Measurements from ENCODE around the gene APBA1.

The APBA1 gene

GRCh38 chr9:69671879-69672595 is at the start of gene APBA1:
Gene APBA1 (minus strand): TSS chr9:69672371.
- DNase-seq (ENCODE audit: low spot score): peak; percentile 59

GRCh38 chr9:69719983-69720382 is 47.8 kb upstream of the APBA1 start:
- DNase-seq (ENCODE audit: low spot score): no peak

GRCh38 chr9:69719367-69719766 is 47.2 kb upstream of the APBA1 start:
- no peak for DNase-seq (ENCODE audit: low spot score)

GRCh38 chr9:69718218-69718617 is 46.0 kb upstream of the APBA1 start:
- no peak for DNase-seq (ENCODE audit: low spot score)

GRCh38 chr9:69715825-69716224 is 43.7 kb upstream of the APBA1 start:
- DNase-seq (ENCODE audit: low spot score): no peak

GRCh38 chr9:69715096-69715495 is 42.9 kb upstream of the APBA1 start:
- DNase-seq (ENCODE audit: low spot score): no peak

GRCh38 chr9:69697475-69697874 is 25.3 kb upstream of the APBA1 start:
- no peak for DNase-seq (ENCODE audit: low spot score)

GRCh38 chr9:69696802-69697201 is 24.6 kb upstream of the APBA1 start:
- DNase-seq (ENCODE audit: low spot score): no peak

GRCh38 chr9:69689991-69690538 is 17.9 kb upstream of the APBA1 start:
- DNase-seq (ENCODE audit: low spot score): no peak

GRCh38 chr9:69683927-69684326 is 11.8 kb upstream of the APBA1 start:
- no peak for DNase-seq (ENCODE audit: low spot score)

GRCh38 chr9:69678843-69679538 is 6.8 kb upstream of the APBA1 start:
- DNase-seq (ENCODE audit: low spot score): no peak

GRCh38 chr9:69677931-69678330 is 5.8 kb upstream of the APBA1 start:
- no peak for DNase-seq (ENCODE audit: low spot score)

- DNase-seq (ENCODE audit: low spot score): no peak
Measured at GRCh38 chr9:69675563-69675962, 3.4 kb upstream of the APBA1 start.

- DNase-seq (ENCODE audit: low spot score): peak; percentile 66
Measured at GRCh38 chr9:69674716-69675438, 2.7 kb upstream of the APBA1 start.

GRCh38 chr9:69674112-69674685 is 2.0 kb upstream of the APBA1 start:
- no peak for DNase-seq (ENCODE audit: low spot score)

- no peak for DNase-seq (ENCODE audit: low spot score)
Measured at GRCh38 chr9:69673311-69673640, 1.1 kb upstream of the APBA1 start.

GRCh38 chr9:69672596-69673310 is 582 bp upstream of the APBA1 start:
- peak; percentile 83 for DNase-seq (ENCODE audit: low spot score)

- DNase-seq (ENCODE audit: low spot score): no peak
Measured at GRCh38 chr9:69671311-69671878, 776 bp downstream of the APBA1 start.

GRCh38 chr9:69667306-69667705 is 4.9 kb downstream of the APBA1 start:
- DNase-seq (ENCODE audit: low spot score): peak; percentile 4

GRCh38 chr9:69660304-69660703 is 11.9 kb downstream of the APBA1 start:
- DNase-seq (ENCODE audit: low spot score): no peak

- no peak for DNase-seq (ENCODE audit: low spot score)
Measured at GRCh38 chr9:69658987-69659675, 13.0 kb downstream of the APBA1 start.

Measured in AG08395 (cell line).